Muscle of back (tissue), 11 donors: ENCODE data around the gene SEC24C. TPM values are rescaled to one million over a fixed set of nuclear protein-coding genes. Genes with fewer than 3 reads are reported as not detected.
"Not testable (repeated sequence)": the region's sequence is repeated elsewhere in the genome, so short reads cannot be mapped to it uniquely, and the experiment has no call there.

ENCODE experiments used
- DNase-seq, 3 donors: peaks; one replicate each; pipeline versions ENCODE4 v3.0.0 to v3.0.0-alpha.2; 2013
- polyA plus RNA-seq, 10 donors: library from polyadenylated mRNA; unstranded; fragments of 120-200 nt; gene quantifications; one replicate each; pipeline ENCODE4 v1.2.1, GENCODE V29; 2013; ENCODE audit not compliant: insufficient read length in 10 of 10

SEC24C gene
- polyA plus RNA-seq, 10 donors, result 43.1 to 55.6 (median 48.8) TPM

DNA sequence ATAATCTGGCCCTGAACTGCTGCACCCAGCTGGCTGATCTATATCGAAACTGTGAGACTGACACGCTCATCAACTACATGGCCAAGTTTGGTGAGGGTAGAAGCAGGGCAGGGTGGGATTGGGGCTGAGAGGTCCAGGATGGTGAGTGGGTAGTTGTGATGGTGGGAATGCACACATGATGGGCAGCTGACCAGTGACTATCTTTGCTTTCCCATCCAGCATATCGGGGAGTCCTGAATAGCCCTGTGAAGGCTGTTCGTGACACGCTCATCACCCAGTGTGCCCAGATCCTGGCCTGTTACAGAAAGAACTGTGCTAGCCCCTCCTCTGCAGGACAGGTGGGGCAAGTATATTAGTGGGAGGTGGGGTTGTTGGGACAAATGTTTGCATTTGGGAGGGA is 25.2 kb downstream of the SEC24C start:
- no peak for DNase-seq

DNA sequence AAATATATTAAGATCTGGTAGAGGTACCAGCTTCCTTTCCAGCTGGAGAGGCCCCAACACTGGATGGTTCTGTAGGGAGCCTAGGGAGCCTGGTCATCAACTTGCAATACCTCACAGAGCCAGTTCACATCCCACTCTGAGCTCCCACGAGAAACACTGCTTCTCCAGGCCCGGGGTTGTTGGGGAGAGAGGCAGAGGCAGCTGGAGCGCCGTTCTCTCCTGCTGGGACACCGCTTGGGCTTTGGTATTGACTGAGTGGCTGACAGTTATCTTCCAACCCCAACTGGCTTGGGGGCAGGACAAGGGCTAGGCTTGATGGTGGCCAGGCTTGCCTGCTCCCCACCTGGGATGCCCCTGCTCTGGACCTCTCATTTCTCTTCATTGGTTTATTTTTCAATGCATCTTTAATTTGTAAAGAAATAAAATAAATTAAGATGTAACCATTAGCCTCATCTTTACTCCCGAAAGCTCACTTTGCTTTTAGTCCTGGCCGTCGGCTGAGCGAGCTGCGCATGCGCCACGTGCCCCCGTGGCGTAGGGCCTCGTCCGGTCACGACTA is 27.6 kb downstream of the SEC24C start:
- DNase-seq, result peak in 1 of 3 donors; percentile 94

DNA sequence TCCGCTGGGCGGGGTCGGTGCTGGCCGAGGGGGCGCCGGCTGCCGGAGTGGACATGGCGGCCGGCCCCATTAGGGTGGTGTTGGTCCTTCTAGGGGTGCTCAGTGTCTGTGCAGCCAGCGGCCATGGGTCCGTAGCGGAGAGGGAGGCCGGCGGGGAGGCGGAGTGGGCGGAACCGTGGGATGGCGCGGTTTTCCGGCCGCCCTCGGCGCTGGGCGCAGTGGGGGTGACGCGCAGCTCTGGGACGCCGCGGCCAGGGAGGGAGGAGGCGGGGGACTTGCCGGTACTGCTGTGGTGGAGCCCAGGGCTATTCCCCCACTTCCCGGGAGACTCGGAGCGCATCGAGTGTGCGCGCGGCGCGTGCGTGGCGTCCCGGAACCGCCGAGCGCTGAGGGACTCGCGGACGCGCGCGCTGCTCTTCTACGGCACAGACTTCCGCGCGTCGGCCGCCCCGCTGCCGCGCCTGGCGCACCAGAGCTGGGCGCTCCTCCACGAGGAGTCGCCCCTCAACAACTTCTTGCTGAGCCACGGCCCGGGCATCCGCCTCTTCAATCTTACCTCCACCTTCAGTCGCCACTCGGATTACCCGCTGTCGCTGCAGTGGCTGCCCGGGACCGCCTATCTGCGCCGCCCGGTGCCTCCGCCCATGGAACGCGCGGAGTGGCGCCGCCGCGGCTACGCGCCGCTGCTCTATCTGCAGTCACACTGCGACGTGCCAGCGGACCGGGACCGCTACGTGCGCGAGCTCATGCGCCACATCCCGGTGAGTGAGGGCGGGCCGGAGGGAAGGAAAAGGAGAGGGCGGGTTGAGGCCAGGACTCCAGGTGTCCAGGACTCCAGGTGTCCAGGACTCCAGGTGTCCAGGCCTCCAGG is 28.3 kb downstream of the SEC24C start:
- DNase-seq, result peak; percentile 85 to 97 (median 86)

DNA sequence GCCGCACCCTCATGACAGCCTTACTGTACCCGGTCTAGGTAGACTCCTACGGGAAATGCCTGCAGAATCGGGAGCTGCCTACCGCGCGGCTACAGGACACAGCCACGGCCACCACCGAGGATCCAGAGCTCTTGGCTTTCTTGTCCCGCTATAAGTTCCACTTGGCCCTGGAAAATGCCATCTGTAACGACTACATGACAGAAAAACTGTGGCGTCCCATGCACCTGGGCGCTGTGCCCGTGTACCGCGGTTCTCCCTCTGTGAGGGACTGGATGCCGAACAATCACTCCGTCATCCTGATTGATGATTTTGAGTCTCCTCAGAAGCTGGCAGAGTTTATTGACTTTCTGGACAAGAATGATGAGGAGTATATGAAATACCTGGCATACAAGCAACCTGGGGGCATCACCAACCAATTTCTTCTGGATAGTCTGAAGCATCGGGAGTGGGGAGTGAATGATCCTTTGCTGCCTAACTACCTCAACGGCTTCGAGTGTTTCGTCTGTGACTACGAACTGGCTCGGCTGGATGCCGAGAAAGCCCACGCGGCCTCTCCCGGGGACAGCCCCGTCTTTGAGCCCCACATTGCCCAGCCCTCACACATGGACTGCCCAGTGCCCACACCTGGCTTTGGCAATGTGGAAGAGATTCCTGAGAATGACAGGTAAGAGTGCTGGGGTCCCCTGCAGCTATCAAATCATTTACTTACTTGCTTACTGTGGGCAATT is 29.1 kb downstream of the SEC24C start:
- peak in 1 of 3 donors; percentile 25 for DNase-seq

DNA sequence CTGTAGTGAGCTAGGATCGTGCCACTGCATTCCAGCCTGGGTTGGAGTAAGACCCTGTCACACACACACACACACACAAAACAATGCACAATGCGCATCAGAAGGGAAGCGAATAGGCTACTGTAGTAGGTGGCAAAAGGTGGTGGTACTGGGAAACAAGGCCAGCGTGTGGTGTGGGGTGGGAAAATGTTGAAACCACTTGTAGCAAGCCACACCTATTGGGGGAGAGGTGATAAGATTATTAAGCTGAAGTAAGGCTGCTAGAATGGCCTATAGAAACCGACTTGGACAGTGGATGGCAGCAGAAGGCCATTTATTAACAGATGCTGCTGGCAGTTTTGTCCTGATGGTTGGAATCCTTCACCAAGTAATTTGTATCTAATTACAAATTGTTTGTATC is 30.5 kb downstream of the SEC24C start:
- DNase-seq, result no peak

DNA sequence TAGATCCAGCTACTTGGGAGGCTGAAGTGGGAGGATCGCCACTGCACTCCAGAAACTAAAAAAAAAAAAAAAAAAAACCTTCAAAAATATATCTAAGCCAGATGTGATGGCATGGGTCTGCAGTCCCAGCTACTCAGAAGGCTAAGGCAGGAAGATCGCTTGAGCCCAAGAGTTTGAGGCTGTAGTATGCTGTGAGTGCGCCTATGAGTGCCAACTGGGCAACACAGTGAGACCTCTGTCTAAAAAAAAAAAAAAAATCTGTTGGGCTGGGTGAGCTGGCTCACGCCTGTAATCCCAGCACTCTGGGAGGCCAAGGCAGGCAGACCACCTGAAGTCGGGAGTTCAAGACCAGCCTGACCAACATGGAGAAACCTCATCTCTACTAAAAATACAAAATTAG is 34.8 kb downstream of the SEC24C start:
- DNase-seq, result no peak

DNA sequence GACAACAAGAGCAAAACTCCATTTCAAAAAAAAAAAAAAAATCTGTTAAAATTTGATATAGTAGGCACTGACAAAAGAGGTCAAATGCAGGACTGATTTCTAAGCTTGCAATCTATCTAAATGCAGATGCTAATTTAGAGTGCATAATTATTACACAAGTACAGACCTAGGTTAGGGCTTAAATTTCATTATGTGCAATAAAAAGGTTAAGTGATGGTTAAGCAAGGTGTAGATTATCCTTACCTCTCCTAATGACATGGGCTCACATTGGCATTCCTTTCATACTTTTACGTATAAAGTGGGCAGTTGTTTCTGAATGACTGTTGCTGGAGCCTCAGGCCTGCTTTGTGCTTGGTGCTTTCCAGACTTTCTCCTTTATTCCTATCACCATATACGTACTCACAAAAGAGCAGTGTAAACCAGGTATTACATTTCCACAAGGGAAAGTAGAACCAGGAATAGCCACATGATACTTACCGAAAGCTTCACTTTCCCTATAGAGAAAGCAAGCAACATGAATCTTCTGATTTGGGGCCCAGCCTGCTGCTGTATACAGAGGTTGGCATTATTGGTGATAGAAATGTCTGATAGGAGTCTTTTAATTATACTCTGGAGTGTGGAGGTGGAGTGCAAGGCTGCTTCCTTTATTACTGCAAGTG is 35.5 kb downstream of the SEC24C start:
- DNase-seq, result no peak

DNA sequence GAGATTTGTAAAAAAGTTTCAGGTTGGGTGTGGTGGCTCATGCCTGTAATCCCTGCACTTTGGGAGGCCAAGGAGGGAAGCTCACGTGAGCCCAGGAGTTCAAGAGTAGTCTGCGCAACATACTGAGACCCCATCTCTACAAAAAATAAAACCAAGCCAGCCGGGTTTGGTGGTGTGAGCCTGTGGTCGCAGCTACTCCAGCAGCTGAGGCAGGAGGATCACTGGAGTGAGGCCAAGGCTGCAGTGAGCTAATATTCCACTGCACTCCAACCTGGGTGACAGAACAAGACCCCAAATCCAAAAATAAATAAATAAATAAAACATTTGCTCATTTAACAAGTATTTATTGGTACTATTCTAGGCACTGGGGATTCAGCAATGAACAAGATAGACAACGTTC is 36.1 kb downstream of the SEC24C start:
- no peak for DNase-seq

DNA sequence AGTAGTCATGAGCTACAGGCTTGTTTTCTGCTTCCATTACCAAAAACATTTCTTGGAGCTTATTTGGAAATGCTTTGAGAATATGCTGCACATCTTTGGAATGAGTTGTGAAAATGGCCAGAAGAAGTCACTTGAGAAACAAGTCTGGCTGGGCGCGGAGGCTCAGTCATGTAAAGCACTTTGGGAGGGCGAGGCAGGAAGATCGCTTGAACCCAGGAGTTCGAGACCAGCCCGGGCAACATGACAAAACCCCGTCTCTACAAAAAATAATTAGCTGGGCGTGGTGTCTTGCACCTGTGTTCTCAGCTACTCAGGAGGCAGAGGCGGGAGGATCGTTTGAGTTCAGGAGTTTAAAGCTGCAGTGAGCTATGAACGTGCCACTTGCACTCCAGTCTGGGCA is 36.8 kb downstream of the SEC24C start:
- no peak for DNase-seq

DNA sequence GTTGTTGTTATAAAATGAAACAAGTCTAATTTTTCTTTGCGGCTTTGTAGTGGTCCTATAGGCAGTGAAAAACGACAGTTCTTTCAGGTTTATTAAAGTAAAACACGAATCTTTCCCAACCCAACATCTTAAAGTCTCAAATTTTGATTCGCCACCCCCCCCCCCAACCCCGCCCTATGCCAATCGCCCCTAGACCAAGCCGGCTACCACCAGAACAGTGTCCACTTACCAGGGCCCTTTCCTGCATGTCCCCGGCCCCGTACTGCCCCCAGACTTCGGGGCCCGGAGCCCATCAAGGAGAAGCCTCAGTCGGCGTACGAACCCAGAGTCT is 37.3 kb downstream of the SEC24C start:
- no peak for DNase-seq

DNA sequence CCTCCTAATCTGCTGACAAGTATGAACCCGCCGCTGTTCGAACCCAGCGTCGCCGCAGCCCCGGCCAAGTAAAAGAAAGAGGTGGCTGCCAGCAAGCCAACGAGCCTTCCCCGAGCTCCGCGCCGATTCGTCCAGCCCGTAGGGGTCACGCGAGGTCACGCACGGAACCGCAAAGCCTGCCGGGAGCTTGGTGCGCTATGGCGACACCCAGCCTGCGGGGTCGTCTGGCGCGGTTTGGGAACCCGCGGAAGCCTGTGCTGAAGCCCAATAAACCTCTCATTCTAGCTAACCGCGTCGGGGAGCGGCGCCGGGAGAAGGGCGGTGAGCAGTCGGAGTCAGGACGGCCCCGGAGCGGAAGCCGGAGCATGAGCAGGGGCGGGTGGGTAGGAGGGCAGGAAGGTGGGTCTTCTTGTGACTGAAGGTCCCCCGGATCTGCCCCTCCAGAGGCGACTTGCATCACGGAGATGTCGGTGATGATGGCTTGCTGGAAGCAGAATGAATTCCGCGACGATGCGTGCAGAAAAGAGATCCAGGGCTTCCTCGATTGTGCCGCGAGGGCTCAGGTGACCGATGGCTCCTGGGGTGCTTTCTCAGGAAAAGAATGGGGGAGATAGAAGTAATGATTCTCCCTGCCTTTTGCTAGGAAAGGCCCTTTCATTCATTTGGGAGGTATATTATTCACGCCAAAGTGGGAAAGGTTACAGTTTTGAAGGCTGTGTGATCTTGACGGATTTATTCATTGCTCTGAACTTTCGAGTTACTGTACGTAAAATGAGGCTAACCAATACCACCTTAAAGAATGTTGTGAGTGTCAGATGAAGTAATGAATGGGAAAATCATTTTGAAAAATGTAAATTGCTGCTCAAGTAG is 37.9 kb downstream of the SEC24C start, which contains the start of gene CHCHD1:
Gene CHCHD1 (plus strand): TSS at position 170 of the 870 bp plus-strand sequence. CDS start 28 bp downstream, at position 198.
- peak; percentile 87 to 97 (median 95) for DNase-seq

DNA sequence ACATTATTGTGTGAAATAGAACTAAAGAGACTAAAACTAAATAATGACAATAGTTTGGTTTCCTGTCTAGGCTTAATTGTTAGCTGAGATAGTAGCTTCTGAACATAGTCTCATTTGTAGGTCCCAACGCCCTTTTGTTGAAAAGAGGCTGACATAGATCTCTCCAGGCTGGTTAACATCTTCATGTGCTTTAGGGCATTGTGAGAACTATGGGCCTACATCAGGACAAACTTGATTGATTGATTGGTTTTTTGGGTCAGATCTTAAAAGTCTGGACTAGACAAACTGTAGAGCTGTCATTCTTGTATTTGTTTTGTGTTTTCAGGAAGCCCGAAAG is 38.5 kb downstream of the SEC24C start:
- no peak for DNase-seq

DNA sequence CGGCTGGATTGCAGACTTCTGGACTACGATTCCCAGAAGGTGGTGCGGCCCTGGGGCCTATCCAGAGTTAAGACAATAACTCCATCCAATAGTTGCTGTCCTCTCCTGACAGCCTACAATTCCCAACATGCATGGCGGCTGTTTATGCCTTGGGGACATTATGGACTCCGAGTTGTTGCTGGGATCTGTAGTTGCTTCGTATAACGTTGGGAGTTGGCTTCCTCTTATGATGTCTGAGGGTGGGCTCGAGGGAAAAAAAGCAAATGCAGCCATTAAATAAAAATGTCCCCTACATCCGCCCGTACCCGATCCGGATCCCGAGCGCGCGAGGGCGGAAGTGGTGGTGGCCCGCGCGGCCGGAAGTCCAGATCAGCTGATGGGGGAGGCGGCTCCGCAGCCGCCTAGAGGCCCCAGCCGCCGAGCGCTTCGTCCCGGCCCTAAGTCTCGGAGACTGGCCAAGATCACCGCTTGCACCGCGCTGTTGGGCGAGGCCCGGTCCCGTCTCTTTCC is 41.1 kb downstream of the SEC24C start, which contains the start of gene ZSWIM8:
Gene ZSWIM8 (plus strand): TSS at position 396 of the 510 bp plus-strand sequence. CDS start 273 bp downstream, outside the sequence.
- DNase-seq, result peak; percentile 95 to 98 (median 97)

DNA sequence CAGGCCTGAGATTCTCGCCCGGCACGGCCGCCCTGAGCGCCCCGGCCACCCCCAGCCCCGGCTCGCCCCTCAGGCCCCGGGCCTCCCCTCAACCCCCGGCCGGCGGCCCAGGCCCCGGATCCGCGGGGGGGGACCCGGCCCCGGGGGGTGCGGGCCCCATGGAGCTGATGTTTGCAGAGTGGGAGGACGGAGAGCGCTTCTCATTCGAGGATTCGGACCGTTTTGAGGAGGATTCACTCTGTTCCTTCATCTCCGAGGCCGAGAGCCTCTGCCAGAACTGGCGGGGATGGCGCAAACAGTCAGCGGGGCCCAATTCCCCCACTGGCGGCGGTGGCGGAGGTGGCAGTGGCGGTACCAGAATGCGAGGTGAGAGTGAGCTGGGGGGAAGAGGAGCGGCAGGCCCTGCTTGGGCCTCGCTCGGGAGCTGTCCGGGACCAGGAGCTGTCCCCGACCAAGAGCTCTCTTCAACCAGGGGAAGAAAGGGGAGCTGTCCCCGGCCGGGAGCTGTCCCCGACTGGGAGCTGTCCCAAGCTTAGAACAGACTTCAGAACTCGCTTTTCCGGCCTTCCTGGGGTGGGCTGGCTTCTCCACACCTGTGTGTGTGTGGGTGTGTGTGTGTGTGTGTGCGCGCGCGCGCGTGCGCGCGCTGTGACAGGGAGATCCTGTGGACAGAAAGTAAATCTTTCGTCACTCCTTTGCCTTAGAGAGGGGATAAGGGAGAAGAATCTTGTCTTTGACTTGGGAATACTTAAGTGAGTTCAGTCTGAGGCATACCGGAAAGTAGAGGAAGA is 41.7 kb downstream of the SEC24C start:
- peak in 1 of 3 donors; percentile 19 for DNase-seq

DNA sequence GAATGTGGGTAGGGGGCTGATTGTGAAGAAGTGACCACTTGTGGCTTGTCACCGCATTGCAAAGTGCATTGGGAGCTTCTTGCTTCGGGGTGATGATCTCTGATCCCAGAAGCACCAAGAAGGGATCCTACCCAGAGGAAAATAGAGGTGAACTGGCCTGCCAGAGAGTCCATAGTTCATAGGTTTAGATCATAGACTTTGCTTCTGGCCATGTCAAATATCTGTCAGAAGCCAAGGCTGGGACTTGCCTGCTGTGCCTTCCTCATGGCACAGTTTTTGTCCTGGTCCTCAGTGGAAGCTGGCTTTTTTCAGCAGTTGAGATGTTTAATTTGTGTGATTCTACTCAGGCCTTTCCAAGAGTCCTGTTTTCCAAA is 42.3 kb downstream of the SEC24C start:
- DNase-seq, result no peak

DNA sequence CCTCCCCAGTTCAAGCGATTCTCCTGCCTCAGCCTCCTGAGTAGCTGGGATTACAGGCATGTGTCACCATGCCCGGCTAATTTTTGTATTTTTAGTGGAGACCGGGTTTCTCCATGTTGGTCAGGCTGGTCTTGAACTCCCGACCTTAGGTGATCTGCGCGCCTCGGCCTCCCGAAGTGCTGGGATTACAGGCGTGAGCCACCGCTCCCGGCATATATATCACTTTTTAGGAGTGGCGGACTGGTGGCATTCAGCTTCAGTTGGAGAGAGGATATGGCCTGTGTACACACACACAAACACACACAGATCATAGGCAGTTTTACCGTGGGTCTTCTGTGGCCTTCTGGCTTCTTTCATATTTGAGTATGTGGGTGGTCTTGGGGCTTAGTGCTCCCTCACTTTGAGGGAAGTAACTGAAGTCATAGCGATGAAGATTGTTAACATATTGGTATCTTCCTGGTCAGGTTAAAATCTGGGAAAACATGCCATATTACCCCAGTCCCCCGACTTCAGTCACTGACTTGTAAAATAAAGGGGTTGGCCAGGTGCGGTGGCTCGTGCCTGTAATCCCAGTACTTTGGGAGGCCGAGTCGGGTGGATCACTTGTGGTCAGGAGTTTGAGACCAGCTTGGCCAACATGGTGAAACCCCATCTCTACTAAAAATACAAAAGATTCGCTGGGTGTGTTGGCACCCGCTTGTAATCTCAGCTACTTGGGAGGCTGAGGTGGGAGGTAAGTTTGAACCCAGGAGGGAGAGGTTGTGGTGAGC is 43.0 kb downstream of the SEC24C start:
- DNase-seq, result not testable (repeated sequence)

DNA sequence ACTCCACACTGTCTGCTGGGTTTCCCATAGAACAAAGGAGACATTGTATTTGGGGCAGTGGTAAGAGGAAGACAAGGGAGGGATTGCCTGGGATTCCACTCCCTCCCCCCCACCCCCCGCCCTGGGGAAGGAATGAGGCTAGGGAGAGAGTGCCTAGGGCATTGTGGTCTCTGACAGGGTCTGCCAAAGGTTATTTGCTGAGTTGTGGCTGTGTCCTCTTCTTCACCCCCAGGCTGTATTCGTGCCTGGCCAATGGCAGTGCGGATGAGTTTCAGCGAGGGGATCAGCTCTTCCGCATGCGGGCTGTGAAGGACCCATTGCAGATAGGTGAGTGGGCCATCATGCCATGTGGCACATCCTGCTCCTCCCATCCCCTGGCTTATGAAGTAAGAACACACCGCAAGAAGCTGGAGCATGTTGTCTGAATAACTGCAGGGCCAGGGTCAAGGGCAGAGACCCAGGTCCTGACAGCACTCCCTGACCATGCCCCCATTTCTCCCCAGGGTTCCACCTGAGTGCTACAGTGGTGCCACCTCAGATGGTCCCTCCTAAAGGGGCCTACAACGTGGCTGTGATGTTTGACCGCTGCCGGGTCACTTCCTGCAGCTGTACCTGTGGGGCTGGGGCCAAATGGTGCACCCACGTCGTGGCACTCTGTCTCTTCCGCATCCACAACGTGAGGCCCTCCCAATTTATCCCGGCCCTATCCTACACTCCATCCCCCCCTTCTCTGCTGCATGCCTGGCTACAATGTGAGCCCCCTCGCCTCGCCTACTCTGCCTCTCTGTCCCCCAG is 44.9 kb downstream of the SEC24C start:
- no peak for DNase-seq

DNA sequence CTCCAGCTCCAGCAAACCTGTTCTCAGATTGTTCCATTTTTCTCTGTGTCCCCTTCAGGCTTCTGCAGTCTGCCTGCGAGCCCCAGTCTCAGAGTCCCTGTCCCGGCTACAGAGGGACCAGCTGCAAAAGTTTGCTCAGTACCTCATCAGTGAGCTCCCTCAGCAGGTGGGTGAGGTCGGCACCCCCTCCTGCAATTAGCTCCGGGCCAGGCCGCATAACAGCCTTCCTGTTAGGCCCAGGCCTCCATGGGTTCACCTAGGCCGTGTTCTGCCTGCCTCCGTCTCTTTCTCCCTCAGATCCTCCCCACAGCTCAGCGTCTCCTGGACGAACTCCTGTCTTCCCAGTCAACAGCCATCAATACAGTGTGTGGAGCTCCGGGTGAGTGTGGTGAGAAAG is 45.5 kb downstream of the SEC24C start:
- DNase-seq, result no peak
